ENCODE data around the gene NBPF3. TPM values are rescaled to one million over a fixed set of nuclear protein-coding genes. Genes with fewer than 3 reads are reported as not detected.
A peak's percentile ranks its signal among the peaks of the same experiment; 100 is the strongest.
"Not testable (repeated sequence)": the region's sequence is repeated elsewhere in the genome, so short reads cannot be mapped to it uniquely, and the experiment has no call there.

NBPF3 gene
- total RNA-seq, 1 donor from 2014 or later: 15.0 TPM

DNA sequence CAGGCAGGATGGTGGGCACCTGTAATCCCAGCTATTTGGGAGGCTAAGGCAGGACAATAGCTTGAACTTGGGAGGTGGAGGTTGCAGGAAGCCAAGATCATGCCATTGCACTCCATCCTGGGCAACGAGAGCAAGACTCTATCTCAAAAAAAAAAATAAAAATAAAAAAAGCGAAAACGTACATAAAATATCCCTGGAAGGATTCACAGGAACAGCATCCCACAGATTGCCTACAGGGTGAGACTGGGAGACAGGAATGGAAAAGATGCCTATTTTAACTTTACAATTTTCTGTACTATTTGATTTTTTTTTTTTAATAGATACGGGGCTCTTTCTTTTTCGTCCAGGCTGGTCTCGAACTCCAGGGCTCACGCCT is 604 bp upstream of the NBPF3 start:
- no peaks in the 10 kb centered on the region for H3K36me3 Mint-ChIP-seq (ENCODE audit: low read depth)
- no peaks in the 10 kb centered on the region for H3K27me3 Mint-ChIP-seq (ENCODE audit: low read depth)
- H3K4me1 Mint-ChIP-seq (ENCODE audit: low read depth): peaks cover 25% of the 10 kb centered on the region
- no peaks in the 10 kb centered on the region for H3K9me3 Mint-ChIP-seq (ENCODE audit: low read depth)
- H3K4me3 Mint-ChIP-seq (ENCODE audit: unreplicated experiment): peak overlapping the region; percentile 93
- TF ChIP-seq, protein P1, sequence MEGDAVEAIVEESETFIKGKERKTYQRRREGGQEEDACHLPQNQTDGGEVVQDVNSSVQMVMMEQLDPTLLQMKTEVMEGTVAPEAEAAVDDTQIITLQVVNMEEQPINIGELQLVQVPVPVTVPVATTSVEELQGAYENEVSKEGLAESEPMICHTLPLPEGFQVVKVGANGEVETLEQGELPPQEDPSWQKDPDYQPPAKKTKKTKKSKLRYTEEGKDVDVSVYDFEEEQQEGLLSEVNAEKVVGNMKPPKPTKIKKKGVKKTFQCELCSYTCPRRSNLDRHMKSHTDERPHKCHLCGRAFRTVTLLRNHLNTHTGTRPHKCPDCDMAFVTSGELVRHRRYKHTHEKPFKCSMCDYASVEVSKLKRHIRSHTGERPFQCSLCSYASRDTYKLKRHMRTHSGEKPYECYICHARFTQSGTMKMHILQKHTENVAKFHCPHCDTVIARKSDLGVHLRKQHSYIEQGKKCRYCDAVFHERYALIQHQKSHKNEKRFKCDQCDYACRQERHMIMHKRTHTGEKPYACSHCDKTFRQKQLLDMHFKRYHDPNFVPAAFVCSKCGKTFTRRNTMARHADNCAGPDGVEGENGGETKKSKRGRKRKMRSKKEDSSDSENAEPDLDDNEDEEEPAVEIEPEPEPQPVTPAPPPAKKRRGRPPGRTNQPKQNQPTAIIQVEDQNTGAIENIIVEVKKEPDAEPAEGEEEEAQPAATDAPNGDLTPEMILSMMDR (IDR thresholded peaks at IDR 0.05): no peak
- peak overlapping the region; percentile 92 for H3K27ac Mint-ChIP-seq (ENCODE audit: unreplicated experiment)
- DNase-seq (ENCODE audit: low spot score): no peak

DNA sequence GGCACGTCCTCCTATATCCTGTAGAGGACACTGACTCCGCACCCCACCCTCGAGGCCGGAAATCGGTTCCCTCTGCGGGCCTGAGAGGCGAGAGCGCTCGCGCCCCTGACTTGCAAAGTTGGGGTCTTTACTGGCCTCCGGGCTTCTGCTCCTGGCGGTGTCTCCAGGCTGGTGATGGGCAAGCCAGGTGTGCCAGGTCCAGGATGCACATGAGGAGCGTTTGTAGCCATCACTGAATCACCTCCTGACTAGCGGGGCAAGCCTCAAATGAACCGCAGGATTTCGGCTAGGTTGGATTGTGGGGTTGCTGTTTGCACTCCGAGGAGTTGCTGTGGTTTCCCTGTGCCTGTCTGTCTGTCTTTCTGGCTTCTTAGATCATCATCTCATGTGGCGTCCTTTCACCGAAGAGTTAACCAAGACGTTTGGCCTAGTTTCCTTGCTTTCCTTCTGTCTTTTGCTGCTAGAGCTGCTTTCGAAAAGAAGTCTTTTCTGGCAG is 741 bp downstream of the NBPF3 start:
- peak overlapping the region; percentile 93 for H3K4me3 Mint-ChIP-seq (ENCODE audit: unreplicated experiment)
- H3K27ac Mint-ChIP-seq (ENCODE audit: unreplicated experiment): peak overlapping the region; percentile 71
- not testable (repeated sequence) for H3K9me3 Mint-ChIP-seq (ENCODE audit: low read depth); DNase-seq (ENCODE audit: low spot score); H3K27me3 Mint-ChIP-seq (ENCODE audit: low read depth); H3K36me3 Mint-ChIP-seq (ENCODE audit: low read depth)
- peaks cover 25% of the 10 kb centered on the region for H3K4me1 Mint-ChIP-seq (ENCODE audit: low read depth)

DNA sequence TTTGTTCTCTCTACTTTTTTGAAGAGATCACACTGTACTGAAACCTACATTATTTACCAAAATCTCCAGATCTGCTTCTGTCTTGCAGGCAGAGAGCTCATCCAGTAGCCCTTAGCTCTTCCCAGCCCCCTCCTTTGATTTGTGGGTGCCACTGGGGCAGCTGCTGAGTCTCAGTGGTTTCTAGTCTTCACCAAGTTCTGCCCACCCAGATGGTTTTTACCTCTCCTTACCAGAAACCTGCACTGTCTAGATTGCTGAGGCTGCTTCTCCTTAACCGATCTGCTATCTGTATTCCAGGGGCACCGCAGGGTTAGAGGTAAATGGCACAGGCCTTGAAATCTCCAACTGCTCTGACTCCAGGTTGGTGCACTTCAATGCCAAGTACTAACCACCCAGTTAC is 6.7 kb downstream of the NBPF3 start:
- not testable (repeated sequence) for DNase-seq (ENCODE audit: low spot score); H3K36me3 Mint-ChIP-seq (ENCODE audit: low read depth); H3K9me3 Mint-ChIP-seq (ENCODE audit: low read depth); H3K27ac Mint-ChIP-seq (ENCODE audit: unreplicated experiment); H3K27me3 Mint-ChIP-seq (ENCODE audit: low read depth); H3K4me3 Mint-ChIP-seq (ENCODE audit: unreplicated experiment)
- H3K4me1 Mint-ChIP-seq (ENCODE audit: low read depth): peaks cover 25% of the 10 kb centered on the region

DNA sequence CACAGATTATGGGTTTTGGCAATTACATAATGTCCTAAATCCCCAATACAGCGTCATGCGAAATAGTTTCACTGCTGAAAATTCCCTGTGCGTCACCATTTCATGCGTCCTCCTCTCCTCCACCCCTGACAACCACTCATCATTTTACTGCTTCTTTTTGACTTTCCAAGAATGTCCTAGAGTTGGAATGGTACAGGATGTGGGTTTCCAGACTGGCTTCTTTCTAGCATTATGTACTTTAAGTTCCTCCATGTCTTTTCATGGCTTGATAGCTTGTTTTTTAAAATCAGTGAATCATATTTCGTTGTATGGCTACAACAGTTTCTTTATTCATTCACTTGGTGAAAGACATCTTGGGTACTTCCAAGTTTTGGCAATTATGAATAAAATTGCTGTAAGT is 7.4 kb downstream of the NBPF3 start:
- no peaks in the 10 kb centered on the region for H3K9me3 Mint-ChIP-seq (ENCODE audit: low read depth)
- peaks cover 28% of the 10 kb centered on the region for H3K4me1 Mint-ChIP-seq (ENCODE audit: low read depth)
- no peak overlapping the region for H3K4me3 Mint-ChIP-seq (ENCODE audit: unreplicated experiment)
- no peaks in the 10 kb centered on the region for H3K27me3 Mint-ChIP-seq (ENCODE audit: low read depth)
- DNase-seq (ENCODE audit: low spot score): no peak
- no peak overlapping the region for H3K27ac Mint-ChIP-seq (ENCODE audit: unreplicated experiment)
- TF ChIP-seq, protein P1 (IDR thresholded peaks at IDR 0.05): no peak
- peaks cover 7% of the 10 kb centered on the region for H3K36me3 Mint-ChIP-seq (ENCODE audit: low read depth)

DNA sequence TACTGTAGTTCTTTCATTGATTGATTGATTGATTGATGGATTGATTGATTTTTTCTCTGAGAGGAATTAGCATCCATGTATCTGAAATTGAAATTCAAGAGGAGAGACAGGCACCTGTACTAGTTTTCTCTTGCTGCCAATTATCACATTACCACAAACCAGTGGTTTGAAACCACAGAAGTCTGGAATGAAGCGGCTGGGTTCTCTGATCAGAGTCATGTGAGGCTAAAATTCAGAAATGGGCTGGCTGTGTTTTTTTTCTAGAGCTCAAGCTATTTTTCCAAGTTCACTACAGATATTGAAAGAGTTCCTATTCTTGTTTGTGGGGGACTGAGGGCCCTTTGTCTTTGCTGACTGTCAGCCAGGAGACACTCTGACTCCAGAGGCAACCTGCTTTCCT is 10.0 kb downstream of the NBPF3 start:
- H3K27me3 Mint-ChIP-seq (ENCODE audit: low read depth): no peaks in the 10 kb centered on the region
- DNase-seq (ENCODE audit: low spot score): no peak
- H3K27ac Mint-ChIP-seq (ENCODE audit: unreplicated experiment): peak overlapping the region; percentile 88
- TF ChIP-seq, protein P1 (IDR thresholded peaks at IDR 0.05): no peak
- H3K4me1 Mint-ChIP-seq (ENCODE audit: low read depth): peaks cover 50% of the 10 kb centered on the region
- no peaks in the 10 kb centered on the region for H3K9me3 Mint-ChIP-seq (ENCODE audit: low read depth)
- H3K4me3 Mint-ChIP-seq (ENCODE audit: unreplicated experiment): no peak overlapping the region
- H3K36me3 Mint-ChIP-seq (ENCODE audit: low read depth): peaks cover 13% of the 10 kb centered on the region

DNA sequence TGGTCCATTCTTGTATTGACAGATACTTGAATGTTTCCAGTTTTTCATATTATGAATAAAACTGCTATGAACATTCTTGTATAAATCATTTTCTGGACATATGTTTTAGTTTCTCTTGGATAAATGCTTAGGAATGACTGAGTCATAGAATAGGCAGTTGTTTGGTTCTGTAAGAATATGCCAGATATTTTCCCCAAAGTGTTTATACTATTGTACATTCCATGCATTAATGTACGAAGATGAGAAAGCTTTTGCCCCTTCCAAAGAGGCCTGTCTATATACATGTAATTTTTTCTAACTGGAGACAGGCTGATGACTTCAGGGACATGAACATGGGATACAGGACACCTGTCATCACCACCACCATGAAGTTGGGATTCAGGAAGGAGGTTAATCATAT is 11.3 kb downstream of the NBPF3 start:
- peaks cover 10% of the 10 kb centered on the region for H3K36me3 Mint-ChIP-seq (ENCODE audit: low read depth)
- no peak overlapping the region for H3K4me3 Mint-ChIP-seq (ENCODE audit: unreplicated experiment)
- no peaks in the 10 kb centered on the region for H3K27me3 Mint-ChIP-seq (ENCODE audit: low read depth)
- peaks cover 52% of the 10 kb centered on the region for H3K4me1 Mint-ChIP-seq (ENCODE audit: low read depth)
- DNase-seq (ENCODE audit: low spot score): no peak
- H3K27ac Mint-ChIP-seq (ENCODE audit: unreplicated experiment): peak overlapping the region; percentile 88
- H3K9me3 Mint-ChIP-seq (ENCODE audit: low read depth): no peaks in the 10 kb centered on the region
- TF ChIP-seq, protein P1 (IDR thresholded peaks at IDR 0.05): no peak
